ENCODE results near the gene APEH. TPM values are rescaled to one million over a fixed set of nuclear protein-coding genes. Genes with fewer than 3 reads are reported as not detected.

Gene APEH
- total and polyA plus RNA-seq, 10 of the 15 experiments (the other 5 are each of a cell fraction or from before 2014, with no cell fraction given), result 74.4 to 214 (median 131) TPM

DNA sequence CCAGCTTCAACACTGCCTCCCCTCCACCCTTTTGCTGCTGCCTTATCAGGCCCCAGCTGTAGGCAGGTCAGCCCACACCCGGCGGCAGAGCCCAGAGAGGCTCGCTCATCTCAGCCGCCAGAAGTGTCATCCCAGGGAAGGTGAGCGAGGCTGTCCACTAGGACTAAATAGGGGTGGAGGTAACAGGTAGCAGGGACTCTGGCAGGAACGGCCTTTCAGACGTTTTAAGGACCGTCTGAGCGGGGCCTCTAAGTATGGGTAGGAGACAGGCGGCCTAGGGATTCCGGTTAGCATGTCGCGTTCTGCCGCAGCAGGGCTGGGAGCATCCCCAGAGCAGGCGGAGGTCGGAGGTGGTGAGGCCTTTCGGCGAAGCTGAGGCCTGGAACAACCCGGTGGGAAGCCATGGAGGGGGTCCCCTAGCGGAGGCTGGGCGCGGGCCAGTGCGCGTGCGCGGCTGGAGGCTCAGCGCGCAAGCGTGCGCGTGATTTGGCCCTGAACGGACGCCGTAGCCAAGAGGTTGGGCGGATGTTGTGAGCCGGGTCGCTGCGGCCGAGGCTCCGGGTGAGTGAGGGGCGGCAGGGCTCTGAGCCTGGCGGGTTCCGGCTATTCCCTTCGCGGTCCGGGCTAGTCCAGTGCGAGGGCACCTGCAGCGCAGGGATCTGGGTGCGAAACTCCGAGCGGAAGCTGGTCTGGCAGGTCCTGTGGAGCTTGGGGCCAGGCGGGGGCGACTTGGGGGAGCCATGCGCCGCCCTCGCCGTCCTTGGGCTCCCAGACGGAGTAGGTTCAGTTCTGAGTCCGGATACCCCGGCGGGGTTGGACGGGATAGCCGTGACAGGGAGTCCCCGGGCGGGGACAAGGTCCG is 15.1 kb downstream of the APEH start, which contains the start of the genes MST1 and RNF123 (continued):
- TF ChIP-seq, protein P1, sequence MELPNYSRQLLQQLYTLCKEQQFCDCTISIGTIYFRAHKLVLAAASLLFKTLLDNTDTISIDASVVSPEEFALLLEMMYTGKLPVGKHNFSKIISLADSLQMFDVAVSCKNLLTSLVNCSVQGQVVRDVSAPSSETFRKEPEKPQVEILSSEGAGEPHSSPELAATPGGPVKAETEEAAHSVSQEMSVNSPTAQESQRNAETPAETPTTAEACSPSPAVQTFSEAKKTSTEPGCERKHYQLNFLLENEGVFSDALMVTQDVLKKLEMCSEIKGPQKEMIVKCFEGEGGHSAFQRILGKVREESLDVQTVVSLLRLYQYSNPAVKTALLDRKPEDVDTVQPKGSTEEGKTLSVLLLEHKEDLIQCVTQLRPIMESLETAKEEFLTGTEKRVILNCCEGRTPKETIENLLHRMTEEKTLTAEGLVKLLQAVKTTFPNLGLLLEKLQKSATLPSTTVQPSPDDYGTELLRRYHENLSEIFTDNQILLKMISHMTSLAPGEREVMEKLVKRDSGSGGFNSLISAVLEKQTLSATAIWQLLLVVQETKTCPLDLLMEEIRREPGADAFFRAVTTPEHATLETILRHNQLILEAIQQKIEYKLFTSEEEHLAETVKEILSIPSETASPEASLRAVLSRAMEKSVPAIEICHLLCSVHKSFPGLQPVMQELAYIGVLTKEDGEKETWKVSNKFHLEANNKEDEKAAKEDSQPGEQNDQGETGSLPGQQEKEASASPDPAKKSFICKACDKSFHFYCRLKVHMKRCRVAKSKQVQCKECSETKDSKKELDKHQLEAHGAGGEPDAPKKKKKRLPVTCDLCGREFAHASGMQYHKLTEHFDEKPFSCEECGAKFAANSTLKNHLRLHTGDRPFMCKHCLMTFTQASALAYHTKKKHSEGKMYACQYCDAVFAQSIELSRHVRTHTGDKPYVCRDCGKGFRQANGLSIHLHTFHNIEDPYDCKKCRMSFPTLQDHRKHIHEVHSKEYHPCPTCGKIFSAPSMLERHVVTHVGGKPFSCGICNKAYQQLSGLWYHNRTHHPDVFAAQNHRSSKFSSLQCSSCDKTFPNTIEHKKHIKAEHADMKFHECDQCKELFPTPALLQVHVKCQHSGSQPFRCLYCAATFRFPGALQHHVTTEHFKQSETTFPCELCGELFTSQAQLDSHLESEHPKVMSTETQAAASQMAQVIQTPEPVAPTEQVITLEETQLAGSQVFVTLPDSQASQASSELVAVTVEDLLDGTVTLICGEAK (IDR thresholded peaks at IDR 0.05; ENCODE audit: borderline replicate concordance), result peak; percentile 89
- TF ChIP-seq ASH2L (IDR thresholded peaks at IDR 0.05; ENCODE audit: borderline replicate concordance, low read depth) (peak; percentile 76; the same call in 1 of the 2 replicates), RAD51 (IDR thresholded peaks at IDR 0.05) (no peak), NFYA (IDR thresholded peaks at IDR 0.05; ENCODE audit: borderline replicate concordance, low read depth, low read length) (no peak), GABPA (IDR thresholded peaks at IDR 0.05; ENCODE audit: low read depth) (peak; percentile 86), MTA2 (IDR thresholded peaks at IDR 0.05; ENCODE audit: low read depth) (no peak), RCOR1 (conservative IDR thresholded peaks at IDR 0.05; ENCODE audit: low read depth, low read length) (no peak), HDGF (IDR thresholded peaks at IDR 0.05) (no peak), RAD21 (IDR thresholded peaks at IDR 0.05; ENCODE audit: insufficient read depth, low read depth, low read length) (no peak), MYB (IDR thresholded peaks at IDR 0.05; ENCODE audit: borderline replicate concordance, low read depth, low read length) (no peak; the same call in 1 of the 2 replicates), MEF2B (IDR thresholded peaks at IDR 0.05; ENCODE audit: partially characterized antibody, poor library complexity, severe bottlenecking) (no peak), YBX1 (IDR thresholded peaks at IDR 0.05) (no peak), NFIC (IDR thresholded peaks at IDR 0.05; ENCODE audit: low read depth, low read length) (no peak)
- TF ChIP-seq, protein P2, sequence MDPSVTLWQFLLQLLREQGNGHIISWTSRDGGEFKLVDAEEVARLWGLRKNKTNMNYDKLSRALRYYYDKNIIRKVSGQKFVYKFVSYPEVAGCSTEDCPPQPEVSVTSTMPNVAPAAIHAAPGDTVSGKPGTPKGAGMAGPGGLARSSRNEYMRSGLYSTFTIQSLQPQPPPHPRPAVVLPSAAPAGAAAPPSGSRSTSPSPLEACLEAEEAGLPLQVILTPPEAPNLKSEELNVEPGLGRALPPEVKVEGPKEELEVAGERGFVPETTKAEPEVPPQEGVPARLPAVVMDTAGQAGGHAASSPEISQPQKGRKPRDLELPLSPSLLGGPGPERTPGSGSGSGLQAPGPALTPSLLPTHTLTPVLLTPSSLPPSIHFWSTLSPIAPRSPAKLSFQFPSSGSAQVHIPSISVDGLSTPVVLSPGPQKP (IDR thresholded peaks at IDR 0.05; ENCODE audit: low read depth, low read length), result no peak
- TF ChIP-seq, protein P3, sequence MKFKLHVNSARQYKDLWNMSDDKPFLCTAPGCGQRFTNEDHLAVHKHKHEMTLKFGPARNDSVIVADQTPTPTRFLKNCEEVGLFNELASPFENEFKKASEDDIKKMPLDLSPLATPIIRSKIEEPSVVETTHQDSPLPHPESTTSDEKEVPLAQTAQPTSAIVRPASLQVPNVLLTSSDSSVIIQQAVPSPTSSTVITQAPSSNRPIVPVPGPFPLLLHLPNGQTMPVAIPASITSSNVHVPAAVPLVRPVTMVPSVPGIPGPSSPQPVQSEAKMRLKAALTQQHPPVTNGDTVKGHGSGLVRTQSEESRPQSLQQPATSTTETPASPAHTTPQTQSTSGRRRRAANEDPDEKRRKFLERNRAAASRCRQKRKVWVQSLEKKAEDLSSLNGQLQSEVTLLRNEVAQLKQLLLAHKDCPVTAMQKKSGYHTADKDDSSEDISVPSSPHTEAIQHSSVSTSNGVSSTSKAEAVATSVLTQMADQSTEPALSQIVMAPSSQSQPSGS (IDR thresholded peaks at IDR 0.05; ENCODE audit: low read length), result no peak
- TF ChIP-seq, protein P4, sequence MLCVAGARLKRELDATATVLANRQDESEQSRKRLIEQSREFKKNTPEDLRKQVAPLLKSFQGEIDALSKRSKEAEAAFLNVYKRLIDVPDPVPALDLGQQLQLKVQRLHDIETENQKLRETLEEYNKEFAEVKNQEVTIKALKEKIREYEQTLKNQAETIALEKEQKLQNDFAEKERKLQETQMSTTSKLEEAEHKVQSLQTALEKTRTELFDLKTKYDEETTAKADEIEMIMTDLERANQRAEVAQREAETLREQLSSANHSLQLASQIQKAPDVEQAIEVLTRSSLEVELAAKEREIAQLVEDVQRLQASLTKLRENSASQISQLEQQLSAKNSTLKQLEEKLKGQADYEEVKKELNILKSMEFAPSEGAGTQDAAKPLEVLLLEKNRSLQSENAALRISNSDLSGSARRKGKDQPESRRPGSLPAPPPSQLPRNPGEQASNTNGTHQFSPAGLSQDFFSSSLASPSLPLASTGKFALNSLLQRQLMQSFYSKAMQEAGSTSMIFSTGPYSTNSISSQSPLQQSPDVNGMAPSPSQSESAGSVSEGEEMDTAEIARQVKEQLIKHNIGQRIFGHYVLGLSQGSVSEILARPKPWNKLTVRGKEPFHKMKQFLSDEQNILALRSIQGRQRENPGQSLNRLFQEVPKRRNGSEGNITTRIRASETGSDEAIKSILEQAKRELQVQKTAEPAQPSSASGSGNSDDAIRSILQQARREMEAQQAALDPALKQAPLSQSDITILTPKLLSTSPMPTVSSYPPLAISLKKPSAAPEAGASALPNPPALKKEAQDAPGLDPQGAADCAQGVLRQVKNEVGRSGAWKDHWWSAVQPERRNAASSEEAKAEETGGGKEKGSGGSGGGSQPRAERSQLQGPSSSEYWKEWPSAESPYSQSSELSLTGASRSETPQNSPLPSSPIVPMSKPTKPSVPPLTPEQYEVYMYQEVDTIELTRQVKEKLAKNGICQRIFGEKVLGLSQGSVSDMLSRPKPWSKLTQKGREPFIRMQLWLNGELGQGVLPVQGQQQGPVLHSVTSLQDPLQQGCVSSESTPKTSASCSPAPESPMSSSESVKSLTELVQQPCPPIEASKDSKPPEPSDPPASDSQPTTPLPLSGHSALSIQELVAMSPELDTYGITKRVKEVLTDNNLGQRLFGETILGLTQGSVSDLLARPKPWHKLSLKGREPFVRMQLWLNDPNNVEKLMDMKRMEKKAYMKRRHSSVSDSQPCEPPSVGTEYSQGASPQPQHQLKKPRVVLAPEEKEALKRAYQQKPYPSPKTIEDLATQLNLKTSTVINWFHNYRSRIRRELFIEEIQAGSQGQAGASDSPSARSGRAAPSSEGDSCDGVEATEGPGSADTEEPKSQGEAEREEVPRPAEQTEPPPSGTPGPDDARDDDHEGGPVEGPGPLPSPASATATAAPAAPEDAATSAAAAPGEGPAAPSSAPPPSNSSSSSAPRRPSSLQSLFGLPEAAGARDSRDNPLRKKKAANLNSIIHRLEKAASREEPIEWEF (IDR thresholded peaks at IDR 0.05; ENCODE audit: insufficient replicate concordance, low read depth, low read length), result no peak

All from GM12878 (cell line).